ENCODE results near the gene DNAH17.
"Not testable (repeated sequence)": the region's sequence is repeated elsewhere in the genome, so short reads cannot be mapped to it uniquely, and the experiment has no call there.

DNAH17 gene

GRCh38 chr17:78522031-78522809 is 55.0 kb downstream of the DNAH17 start:
- DNase-seq (ENCODE audit: low spot score), result no peak

GRCh38 chr17:78517421-78517820 is 59.8 kb downstream of the DNAH17 start:
- DNase-seq (ENCODE audit: low spot score), result no peak

- DNase-seq (ENCODE audit: low spot score), result no peak
Observed at GRCh38 chr17:78515480-78515879, 61.7 kb downstream of the DNAH17 start.

GRCh38 chr17:78514521-78514920 is 62.7 kb downstream of the DNAH17 start:
- DNase-seq (ENCODE audit: low spot score), result no peak

GRCh38 chr17:78512976-78513375 is 64.2 kb downstream of the DNAH17 start:
- no peak for DNase-seq (ENCODE audit: low spot score)

GRCh38 chr17:78510141-78511075 is 66.8 kb downstream of the DNAH17 start:
- DNase-seq (ENCODE audit: low spot score), result no peak

GRCh38 chr17:78507526-78507925 is 69.7 kb downstream of the DNAH17 start:
- no peak for DNase-seq (ENCODE audit: low spot score)

- no peak for DNase-seq (ENCODE audit: low spot score)
Observed at GRCh38 chr17:78506454-78507309, 70.5 kb downstream of the DNAH17 start.

GRCh38 chr17:78504156-78504925 is 72.9 kb downstream of the DNAH17 start:
- DNase-seq (ENCODE audit: low spot score), result no peak

- DNase-seq (ENCODE audit: low spot score), result not testable (repeated sequence)
Observed at GRCh38 chr17:78503388-78503787, 73.8 kb downstream of the DNAH17 start.

GRCh38 chr17:78502611-78503148 is 74.5 kb downstream of the DNAH17 start:
- no peak for DNase-seq (ENCODE audit: low spot score)

- no peak for DNase-seq (ENCODE audit: low spot score)
Observed at GRCh38 chr17:78501241-78502036, 75.8 kb downstream of the DNAH17 start.

- DNase-seq (ENCODE audit: low spot score), result no peak
Observed at GRCh38 chr17:78500806-78501205, 76.4 kb downstream of the DNAH17 start.

GRCh38 chr17:78499715-78500540 is 77.3 kb downstream of the DNAH17 start:
- no peak for DNase-seq (ENCODE audit: low spot score)

GRCh38 chr17:78498848-78499247 is 78.3 kb downstream of the DNAH17 start:
- DNase-seq (ENCODE audit: low spot score), result no peak

- DNase-seq (ENCODE audit: low spot score), result peak; percentile 76
Observed at GRCh38 chr17:78497115-78497540, 80.1 kb downstream of the DNAH17 start.

- no peak for DNase-seq (ENCODE audit: low spot score)
Observed at GRCh38 chr17:78496311-78496710, 80.9 kb downstream of the DNAH17 start.

GRCh38 chr17:78495634-78496033 is 81.6 kb downstream of the DNAH17 start:
- no peak for DNase-seq (ENCODE audit: low spot score)

GRCh38 chr17:78494696-78495330 is 82.4 kb downstream of the DNAH17 start:
- DNase-seq (ENCODE audit: low spot score), result no peak

Data from COLO829 (cell line).